ENCODE measurements around the gene C11orf87.

C11orf87 gene

GRCh38 chr11:109439684-109440083 lies 17.7 kb downstream of the C11orf87 start:
- in situ Hi-C loops (cut with MboI; ENCODE audit: low sequenced_read_pairs): no loop called here

- in situ Hi-C loops (cut with MboI; ENCODE audit: low sequenced_read_pairs): no loop called here
These were observed 21.1 kb downstream of the C11orf87 start for GRCh38 chr11:109443052-109443451.

- in situ Hi-C loops (cut with MboI; ENCODE audit: low sequenced_read_pairs): no loop called here
These were observed 32.9 kb downstream of the C11orf87 start for GRCh38 chr11:109454857-109455256.

Measured in HL-60/S4 treated with phorbol 12-myristate 13-acetate at 8.2 ng/mL for 4 days and 3 days (cell line).